ENCODE measurements around the gene CPVL.

GRCh38 chr7:29158795-29159423 is 12.6 kb upstream of the CPVL start:
- TF ChIP-seq ZNF398 (tag by site-specific recombination; IDR thresholded peaks at IDR 0.05) (no peak), CTCF (tag by site-specific recombination; IDR thresholded peaks at IDR 0.05) (no peak)

Measured in HEK293 (cell line).